ENCODE measurements around the gene CCNYL1.
"Not testable (repeated sequence)": the region's sequence is repeated elsewhere in the genome, so short reads cannot be mapped to it uniquely, and the experiment has no call there.

DNA sequence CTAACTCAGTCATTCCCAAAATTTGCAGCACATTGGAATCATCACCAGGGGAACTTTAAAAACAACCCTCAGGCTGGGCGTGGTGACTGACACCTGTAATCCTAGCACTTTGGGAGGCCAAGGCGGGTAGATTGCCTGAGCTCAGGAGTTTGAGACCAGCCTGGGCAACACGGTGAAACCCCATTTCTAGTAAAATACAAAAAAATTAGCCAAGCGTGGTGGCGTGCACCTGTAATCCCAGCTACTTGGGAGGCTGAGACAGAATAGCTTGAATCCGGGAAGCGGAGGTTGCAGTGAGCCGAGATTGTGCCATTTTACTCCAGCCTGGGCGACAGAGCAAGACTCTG lies 24.0 kb downstream of the CCNYL1 start:
- TF ChIP-seq POLR2A (IDR thresholded peaks at IDR 0.05): not testable (repeated sequence)
- TF ChIP-seq, protein P1, sequence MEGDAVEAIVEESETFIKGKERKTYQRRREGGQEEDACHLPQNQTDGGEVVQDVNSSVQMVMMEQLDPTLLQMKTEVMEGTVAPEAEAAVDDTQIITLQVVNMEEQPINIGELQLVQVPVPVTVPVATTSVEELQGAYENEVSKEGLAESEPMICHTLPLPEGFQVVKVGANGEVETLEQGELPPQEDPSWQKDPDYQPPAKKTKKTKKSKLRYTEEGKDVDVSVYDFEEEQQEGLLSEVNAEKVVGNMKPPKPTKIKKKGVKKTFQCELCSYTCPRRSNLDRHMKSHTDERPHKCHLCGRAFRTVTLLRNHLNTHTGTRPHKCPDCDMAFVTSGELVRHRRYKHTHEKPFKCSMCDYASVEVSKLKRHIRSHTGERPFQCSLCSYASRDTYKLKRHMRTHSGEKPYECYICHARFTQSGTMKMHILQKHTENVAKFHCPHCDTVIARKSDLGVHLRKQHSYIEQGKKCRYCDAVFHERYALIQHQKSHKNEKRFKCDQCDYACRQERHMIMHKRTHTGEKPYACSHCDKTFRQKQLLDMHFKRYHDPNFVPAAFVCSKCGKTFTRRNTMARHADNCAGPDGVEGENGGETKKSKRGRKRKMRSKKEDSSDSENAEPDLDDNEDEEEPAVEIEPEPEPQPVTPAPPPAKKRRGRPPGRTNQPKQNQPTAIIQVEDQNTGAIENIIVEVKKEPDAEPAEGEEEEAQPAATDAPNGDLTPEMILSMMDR (IDR thresholded peaks at IDR 0.05): not testable (repeated sequence)

Measured in right lobe of liver (tissue), 4 donors.